H1 (cell line): ENCODE measurements around the gene RICTOR. TPM values are rescaled to one million over a fixed set of nuclear protein-coding genes. Genes with fewer than 3 reads are reported as not detected.

Experiments
- CTCF ChIA-PET: fragments of 300-600 bp; sonication (Branson Sonifier 250); formaldehyde crosslinking; loops from one replicate; lab custom pipeline; 2021; ENCODE audit not compliant: partially characterized antibody; lab: Charles Lee
- POLR2A ChIA-PET: fragments of 300-600 bp; sonication (Branson Sonifier 250); formaldehyde crosslinking; loops from one replicate; lab custom pipeline; 2021; ENCODE audit warnings: inconsistent platforms; ENCODE audit not compliant: partially characterized antibody; lab: Charles Lee
- DNase-seq, 2 experiments: peaks; one replicate each; pipeline versions ENCODE4 v3.0.0 to v3.0.0-alpha.2; 2010 to 2022; ENCODE audit warnings: low spot score in 2 of 2, low read depth in 1 of 2, mixed read lengths in 1 of 2
- FAIRE-seq: peaks from 2 replicates; lab custom pipeline; 2011; peaks lifted over from hg19 to GRCh38; lab: Jason Lieb, UNC
- H2AFZ ChIP-seq: 2 replicates; pipeline ENCODE4 v1.8.1; 2012; ENCODE audit warnings: low read length, inconsistent platforms
- H2AK5ac ChIP-seq: 2 replicates; pipeline ENCODE4 v1.6.1; 2013; ENCODE audit warnings: low read depth, low read length
- H2BK120ac ChIP-seq: replicated peaks from 2 replicates; pipeline ENCODE3; 2013; ENCODE audit warnings: low read depth, low read length, inconsistent platforms
- H2BK12ac ChIP-seq: 2 replicates; pipeline ENCODE4 v1.6.1; 2013; ENCODE audit warnings: low read depth, low read length
- H2BK15ac ChIP-seq: 2 replicates; pipeline ENCODE4 v1.6.1; 2013; ENCODE audit warnings: low read length
- H2BK20ac ChIP-seq: 2 replicates; pipeline ENCODE4 v1.6.1; 2013; ENCODE audit warnings: low read length
- H2BK5ac ChIP-seq: 2 replicates; pipeline ENCODE4 v1.6.1; 2013; ENCODE audit warnings: low read depth, low read length
- H3K14ac ChIP-seq: 2 replicates; pipeline ENCODE4 v1.6.1; 2013; ENCODE audit warnings: inconsistent platforms; ENCODE audit not compliant: insufficient read length
- H3K18ac ChIP-seq: 2 replicates; pipeline ENCODE4 v1.6.1; 2013; ENCODE audit warnings: low read length; ENCODE audit errors: extremely low read depth
- H3K23ac ChIP-seq: 2 replicates; pipeline ENCODE4 v1.6.1; 2013; ENCODE audit warnings: inconsistent platforms; ENCODE audit not compliant: insufficient read length
- H3K23me2 ChIP-seq: 2 replicates; pipeline ENCODE4 v1.6.1; 2013; ENCODE audit warnings: low read depth, low read length
- H3K27ac ChIP-seq: 2 replicates; pipeline ENCODE4 v1.6.1; 2011; ENCODE audit warnings: low read depth, low read length, inconsistent platforms
- H3K27me3 ChIP-seq, 4 experiments: replicated peaks in 1 of 4; 1 replicate in 1 of 4; 2 replicates in 3 of 4; pipeline versions ENCODE4 v1.6.1 to v1.8.1; 2011 to 2013; ENCODE audit warnings: low read length in 3 of 4, mild to moderate bottlenecking in 3 of 4, inconsistent platforms in 2 of 4, mixed read lengths in 2 of 4, moderate library complexity in 1 of 4; ENCODE audit not compliant: control insufficient read depth in 3 of 4, insufficient read depth in 3 of 4; ENCODE audit errors: extremely low read depth in 1 of 4
- H3K36me3 ChIP-seq, 4 experiments: 2 replicates each; pipeline versions ENCODE4 v1.6.1 to v1.8.1; 2011 to 2013; ENCODE audit warnings: mild to moderate bottlenecking in 4 of 4, low read length in 3 of 4, moderate library complexity in 2 of 4, control low read depth in 1 of 4, inconsistent platforms in 1 of 4; ENCODE audit not compliant: insufficient read depth in 4 of 4, control insufficient read depth in 2 of 4
- H3K4ac ChIP-seq: replicated peaks from 2 replicates; pipeline ENCODE3; 2013; ENCODE audit warnings: low read length, low read depth, mixed read lengths, inconsistent platforms; ENCODE audit not compliant: insufficient read length
- H3K4me1 ChIP-seq, 4 experiments: replicated peaks in 1 of 4; 1 replicate in 1 of 4; 2 replicates in 3 of 4; pipeline versions ENCODE4 v1.6.1 to v1.8.1; 2011 to 2013; ENCODE audit warnings: low read length in 3 of 4, inconsistent platforms in 2 of 4, mixed read lengths in 1 of 4; ENCODE audit not compliant: insufficient read depth in 4 of 4, control insufficient read depth in 3 of 4
- H3K4me2 ChIP-seq, 2 experiments: 2 replicates each; pipeline versions ENCODE4 v1.6.1 to v1.8.1; 2011 to 2013; ENCODE audit warnings: low read depth in 2 of 2, low read length in 2 of 2, control low read depth in 1 of 2, inconsistent platforms in 1 of 2, mild to moderate bottlenecking in 1 of 2; ENCODE audit not compliant: insufficient read depth in 1 of 2
- H3K4me3 ChIP-seq, 4 experiments: fragments of 200-600, 300-600 bp in 1 of 4; sonication (generic), shearing (Covaris generic), sonication (Bioruptor Twin) in 1 of 4; 2 replicates each; pipeline versions ENCODE4 v1.5.1 to v1.8.1; 2011 to 2016; ENCODE audit warnings: low read length in 4 of 4, low read depth in 3 of 4, control low read depth in 2 of 4, inconsistent platforms in 2 of 4, mild to moderate bottlenecking in 2 of 4, mixed read lengths in 1 of 4, moderate library complexity in 1 of 4; ENCODE audit not compliant: insufficient read depth in 2 of 4; ENCODE audit errors: extremely low read depth in 1 of 4
- H3K56ac ChIP-seq: replicated peaks from 2 replicates; pipeline ENCODE3; 2013; ENCODE audit warnings: low read depth, mild to moderate bottlenecking, mixed read lengths, low read length, inconsistent platforms; ENCODE audit not compliant: insufficient read length
- H3K79me1 ChIP-seq: 2 replicates; pipeline ENCODE4 v1.6.1; 2013; ENCODE audit warnings: low read depth, low read length, control low read depth
- H3K79me2 ChIP-seq, 2 experiments: 2 replicates each; pipeline versions ENCODE4 v1.6.1 to v1.8.1; 2012 to 2013; ENCODE audit warnings: low read length in 2 of 2, mild to moderate bottlenecking in 2 of 2, inconsistent platforms in 1 of 2; ENCODE audit not compliant: insufficient read depth in 2 of 2, control insufficient read depth in 1 of 2
- H3K9ac ChIP-seq, 4 experiments: replicated peaks in 1 of 4; 1 replicate in 1 of 4; 2 replicates in 3 of 4; pipeline versions ENCODE4 v1.6.1 to v1.8.1; 2011 to 2013; ENCODE audit warnings: low read depth in 3 of 4, low read length in 3 of 4, control low read depth in 2 of 4, mild to moderate bottlenecking in 2 of 4, moderate library complexity in 2 of 4, inconsistent platforms in 1 of 4; ENCODE audit errors: extremely low read depth in 1 of 4
- H3K9me3 ChIP-seq, 2 experiments: 2 replicates each; pipeline versions ENCODE4 v1.6.1 to v1.8.1; 2012 to 2013; ENCODE audit warnings: mild to moderate bottlenecking in 2 of 2, moderate library complexity in 2 of 2, control low read depth in 1 of 2, inconsistent platforms in 1 of 2, low read depth in 1 of 2, low read length in 1 of 2, mixed read lengths in 1 of 2; ENCODE audit not compliant: insufficient read depth in 2 of 2
- H4K20me1 ChIP-seq, 2 experiments: replicated peaks in 1 of 2; 2 replicates each; pipeline versions ENCODE3 to v1.8.1; 2011 to 2013; ENCODE audit warnings: inconsistent platforms in 2 of 2, low read length in 2 of 2, mild to moderate bottlenecking in 1 of 2; ENCODE audit not compliant: insufficient read depth in 2 of 2, control insufficient read depth in 1 of 2
- H4K5ac ChIP-seq: 2 replicates; pipeline ENCODE4 v1.6.1; 2013; ENCODE audit warnings: low read length, low read depth, mixed read lengths, inconsistent platforms; ENCODE audit not compliant: insufficient read length
- H4K8ac ChIP-seq: 2 replicates; pipeline ENCODE4 v1.8.0; 2013; ENCODE audit warnings: mild to moderate bottlenecking, moderate library complexity, low read length, inconsistent platforms; ENCODE audit not compliant: insufficient read depth; ENCODE audit errors: extremely low read depth
- H4K91ac ChIP-seq: replicated peaks from 2 replicates; pipeline ENCODE3; 2013; ENCODE audit warnings: low read length, mixed read lengths, inconsistent platforms; ENCODE audit not compliant: insufficient read length
- BACH1 ChIP-seq: IDR thresholded peaks from 2 replicates; pipeline ENCODE4 v1.6.1; 2012; ENCODE audit warnings: low read length, improper control_type of control experiment
- CBX5 ChIP-seq: fragments of 300-800, 300-1000 bp; sonication (generic); IDR thresholded peaks from 2 replicates; pipeline ENCODE4 v1.7.1; 2016; ENCODE audit warnings: antibody characterized with exemption, low read length, low read depth
- CHD2 ChIP-seq: IDR thresholded peaks from 2 replicates; pipeline ENCODE4 v1.6.1; 2012; ENCODE audit warnings: low read length, improper control_type of control experiment
- KDM1A ChIP-seq: fragments of 200-600, 300-600 bp; sonication (generic); IDR thresholded peaks from 2 replicates; pipeline ENCODE4 v1.7.1; 2016; ENCODE audit warnings: mild to moderate bottlenecking, low read length, borderline replicate concordance
- KDM4A ChIP-seq: IDR thresholded peaks from one replicate; pipeline ENCODE4 v1.7.1; 2012; ENCODE audit warnings: low read depth, mild to moderate bottlenecking, moderate library complexity, low read length, inconsistent platforms; ENCODE audit not compliant: severe bottlenecking
- NANOG ChIP-seq: IDR thresholded peaks from 2 replicates; pipeline ENCODE4 v1.6.1; 2011; ENCODE audit warnings: low read length, low read depth, mild to moderate bottlenecking, inconsistent platforms; ENCODE audit not compliant: insufficient read depth, poor library complexity, severe bottlenecking
- POU5F1 ChIP-seq: IDR thresholded peaks from 2 replicates; pipeline ENCODE4 v1.6.1; 2011; ENCODE audit warnings: low read depth, mild to moderate bottlenecking, low read length, moderate library complexity
- RNF2 ChIP-seq: fragments of 200-900, 300-1000 bp; sonication (generic); IDR thresholded peaks from 2 replicates; pipeline ENCODE4 v1.7.1; 2016; ENCODE audit warnings: borderline replicate concordance, low read depth, mild to moderate bottlenecking, antibody characterized with exemption, low read length; ENCODE audit not compliant: poor library complexity, severe bottlenecking; ENCODE audit errors: missing control alignments
- SIRT6 ChIP-seq: IDR thresholded peaks from one replicate; pipeline ENCODE4 v1.7.1; 2012; ENCODE audit warnings: low read length, inconsistent platforms
- USF2 ChIP-seq: IDR thresholded peaks from 2 replicates; pipeline ENCODE4 v1.6.1; 2011; ENCODE audit warnings: low read length, improper control_type of control experiment
- polyA plus RNA-seq, 7 experiments: library from polyadenylated mRNA; depleted of rRNA in 3 of 7; stranded (reverse) in 5 of 7; unstranded in 2 of 7; fragments of >200 nt in 5 of 7; fragments of 200-250 nt in 2 of 7; gene quantifications; 1 replicate in 5 of 7; 2 replicates in 1 of 7; 4 replicates in 1 of 7; pipeline versions ENCODE4 v1.2.1 to v1.2.3, GENCODE V29; 2011 to 2013; ENCODE audit warnings: missing spikeins in 2 of 7, mixed read lengths in 2 of 7
- total RNA-seq: library from RNA; stranded (reverse); fragmentation: NEBNext Ultra II Directional; extraction: Animal tissue kit (Norgen Biotek cat#: 25700); gene quantifications from 2 replicates; pipeline ENCODE4 v1.2.1, GENCODE V29; 2021
- TF ChIP-seq, protein P1 (sequence below), 3 experiments: IDR thresholded peaks; 1 replicate in 2 of 3; 2 replicates in 1 of 3; pipeline versions ENCODE4 v1.5.1 to v1.6.1; 2011; ENCODE audit warnings: low read length in 3 of 3, mild to moderate bottlenecking in 3 of 3, inconsistent platforms in 2 of 3, low read depth in 1 of 3, moderate library complexity in 1 of 3; ENCODE audit not compliant: insufficient read depth in 1 of 3; ENCODE audit errors: control extremely low read depth in 1 of 3

RICTOR gene
- total and polyA plus RNA-seq, 2 of the 8 experiments (the other 6 are each of a cell fraction or from before 2014, with no cell fraction given) = 4.3 to 26.6 TPM

DNA sequence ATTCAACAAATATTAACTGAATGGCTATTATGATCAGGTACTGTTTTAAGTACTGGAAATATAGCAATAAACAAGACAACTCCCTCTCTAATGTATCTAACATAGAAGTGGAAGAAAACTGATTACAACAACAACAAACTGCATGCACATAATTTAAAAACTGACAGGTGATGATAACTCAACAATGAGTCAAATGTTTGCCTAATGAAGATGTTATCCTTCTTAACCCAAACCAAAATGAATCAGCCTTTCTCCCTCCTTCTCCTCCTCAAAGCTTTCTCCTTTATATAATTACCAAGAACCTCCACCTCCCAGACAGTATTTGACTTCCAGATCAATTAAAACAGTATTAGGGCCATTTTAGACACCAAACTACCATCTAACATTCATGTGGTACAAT lies 49.3 kb downstream of the RICTOR start:
- no peak for FAIRE-seq
- Histone ChIP-seq H3K4me3 (no peak overlapping the region), H2BK20ac (no peak overlapping the region), H2AFZ (no peak overlapping the region), H2BK120ac (no peak overlapping the region), H3K9ac (no peak overlapping the region), H3K27ac (no peak overlapping the region), H3K79me2 (peaks cover 0 to 60% of the 10 kb centered on the region in 2 experiments; a peak in 2 of 4 replicates), H3K14ac (no peak overlapping the region), H4K20me1 (no peaks in the 10 kb centered on the region), H3K79me1 (peaks cover 3% of the 10 kb centered on the region; the same call in 1 of the 2 replicates), H3K27me3 (no peaks in the 10 kb centered on the region), H2BK12ac (no peak overlapping the region), H3K18ac (no peak overlapping the region), H4K8ac (no peak overlapping the region), H3K23me2 (no peaks in the 10 kb centered on the region), H3K4me1 (peaks cover 5 to 14% (median 12%) of the 10 kb centered on the region in 4 experiments; a peak in 6 of 7 replicates), H3K9me3 (peaks cover 3 to 9% of the 10 kb centered on the region in 2 experiments; a peak in 2 of 4 replicates), H4K91ac (no peak overlapping the region), H3K4ac (no peak overlapping the region), H2BK5ac (no peak overlapping the region), H3K36me3 (peaks cover 0 to 6% (median 3%) of the 10 kb centered on the region in 4 experiments; a peak in 2 of 8 replicates), H2AK5ac (no peak overlapping the region), H4K5ac (no peak overlapping the region), H2BK15ac (no peak overlapping the region), H3K23ac (no peak overlapping the region), H3K4me2 (no peak overlapping the region), H3K56ac (no peak overlapping the region)
- DNase-seq = no peak
- ChIA-PET CTCF (interaction anchor here (0.6 to 1.1 kb wide), 3 partner anchors 9 to 19 kb away, joined by 3 read pairs; no protein-coding TSS in a partner anchor), POLR2A (no interaction called here)
- no peak for TF ChIP-seq SIRT6
- TF ChIP-seq BACH1 = no peak
- TF ChIP-seq USF2 = no peak
- no peak for TF ChIP-seq KDM4A
- no peak for TF ChIP-seq POU5F1
- no peak for TF ChIP-seq CHD2
- no peak for TF ChIP-seq NANOG
- TF ChIP-seq, protein P1, sequence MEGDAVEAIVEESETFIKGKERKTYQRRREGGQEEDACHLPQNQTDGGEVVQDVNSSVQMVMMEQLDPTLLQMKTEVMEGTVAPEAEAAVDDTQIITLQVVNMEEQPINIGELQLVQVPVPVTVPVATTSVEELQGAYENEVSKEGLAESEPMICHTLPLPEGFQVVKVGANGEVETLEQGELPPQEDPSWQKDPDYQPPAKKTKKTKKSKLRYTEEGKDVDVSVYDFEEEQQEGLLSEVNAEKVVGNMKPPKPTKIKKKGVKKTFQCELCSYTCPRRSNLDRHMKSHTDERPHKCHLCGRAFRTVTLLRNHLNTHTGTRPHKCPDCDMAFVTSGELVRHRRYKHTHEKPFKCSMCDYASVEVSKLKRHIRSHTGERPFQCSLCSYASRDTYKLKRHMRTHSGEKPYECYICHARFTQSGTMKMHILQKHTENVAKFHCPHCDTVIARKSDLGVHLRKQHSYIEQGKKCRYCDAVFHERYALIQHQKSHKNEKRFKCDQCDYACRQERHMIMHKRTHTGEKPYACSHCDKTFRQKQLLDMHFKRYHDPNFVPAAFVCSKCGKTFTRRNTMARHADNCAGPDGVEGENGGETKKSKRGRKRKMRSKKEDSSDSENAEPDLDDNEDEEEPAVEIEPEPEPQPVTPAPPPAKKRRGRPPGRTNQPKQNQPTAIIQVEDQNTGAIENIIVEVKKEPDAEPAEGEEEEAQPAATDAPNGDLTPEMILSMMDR (IDR thresholded peaks at IDR 0.05; ENCODE audit: control extremely low read depth in 1 of 3, insufficient read depth in 1 of 3, low read depth in 1 of 3, low read length in 3 of 3) = no peak
- TF ChIP-seq KDM1A = no peak
- TF ChIP-seq CBX5 = no peak
- TF ChIP-seq RNF2 = no peak
